Ascending aorta (tissue), 2 donors: ENCODE data around the gene AGAP3. TPM values are rescaled to one million over a fixed set of nuclear protein-coding genes. Genes with fewer than 3 reads are reported as not detected.
A peak's percentile ranks its signal among the peaks of the same experiment; 100 is the strongest.

ENCODE experiments used
- DNase-seq, 2 donors: peaks; one replicate each; pipeline ENCODE4 v3.0.0-alpha.2; 2019; ENCODE audit warnings: low spot score in 2 of 2
- H3K27ac ChIP-seq, 2 donors: fragments of 200-600 bp; sonication (generic); one replicate each; pipeline ENCODE4 v1.5.1; 2016 to 2017; ENCODE audit warnings: mild to moderate bottlenecking in 1 of 2
- H3K27me3 ChIP-seq: fragments of 200-600 bp; sonication (generic); one replicate; pipeline ENCODE4 v1.5.1; 2017
- H3K36me3 ChIP-seq, 2 donors: fragments of 200-600 bp; sonication (generic); one replicate each; pipeline ENCODE4 v1.5.1; 2016
- H3K4me1 ChIP-seq, 2 donors: fragments of 200-600 bp; sonication (generic); one replicate each; pipeline ENCODE4 v1.5.1; 2016 to 2017; ENCODE audit warnings: mild to moderate bottlenecking in 1 of 2
- H3K4me3 ChIP-seq, 2 donors: fragments of 200-600 bp; sonication (generic); one replicate each; pipeline ENCODE4 v1.5.1; 2016 to 2017; ENCODE audit warnings: mild to moderate bottlenecking in 1 of 2
- H3K9me3 ChIP-seq, 2 donors: fragments of 200-600 bp; sonication (generic); one replicate each; pipeline ENCODE4 v1.5.1; 2016
- CTCF ChIP-seq, 3 experiments: fragments of 200-600 bp in 2 of 3; fragments of 450-650 bp in 1 of 3; sonication (generic) in 2 of 3; IDR thresholded peaks; one replicate each; pipeline ENCODE4 v1.5.1; 2016 to 2019; ENCODE audit warnings: antibody characterized with exemption in 3 of 3, mild to moderate bottlenecking in 1 of 3, moderate library complexity in 1 of 3
- intact Hi-C: fragments of 100-400 bp; cut with DNase I; formaldehyde crosslinking; loops from one replicate; pipeline ENCODE4 v1.15.1; 2023
- total RNA-seq: library from RNA; depleted of rRNA; stranded (reverse); fragments of >200 nt; gene quantifications from one replicate; pipeline ENCODE4 v1.1.0, GENCODE V29; 2016

The AGAP3 gene
- total RNA-seq, 1 donor from 2014 or later: 82.6 TPM

DNA sequence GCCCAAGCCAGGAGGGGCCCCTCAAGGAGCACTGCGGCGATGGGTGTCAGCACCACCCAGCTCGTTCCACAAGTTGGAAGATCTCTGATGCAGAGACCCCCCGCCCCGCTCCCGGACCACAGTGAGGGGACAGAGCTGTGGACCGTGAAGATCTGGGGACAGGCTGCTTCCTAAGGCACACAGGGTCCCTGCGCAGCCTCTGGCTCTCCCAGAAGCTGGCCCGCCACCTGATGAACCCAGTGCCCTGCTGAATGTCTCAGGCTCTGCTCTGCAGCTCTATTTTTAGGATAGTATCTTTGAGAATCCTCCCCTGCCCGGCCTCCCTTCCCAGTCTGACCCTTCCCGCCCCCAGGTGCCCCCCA lies 51.5 kb downstream of the AGAP3 start:
- Histone ChIP-seq H3K9me3 (no peaks in the 10 kb centered on the region), H3K27ac (no peak overlapping the region), H3K4me1 (no peaks in the 10 kb centered on the region), H3K27me3 (no peaks in the 10 kb centered on the region), H3K36me3 (peaks cover 50 to 90% of the 10 kb centered on the region in 2 donors), H3K4me3 (no peak overlapping the region)
- TF ChIP-seq CTCF (IDR thresholded peaks at IDR 0.05): no peak
- intact Hi-C loops: no loop called here
- peak in 1 of 2 donors; percentile 60 for DNase-seq

DNA sequence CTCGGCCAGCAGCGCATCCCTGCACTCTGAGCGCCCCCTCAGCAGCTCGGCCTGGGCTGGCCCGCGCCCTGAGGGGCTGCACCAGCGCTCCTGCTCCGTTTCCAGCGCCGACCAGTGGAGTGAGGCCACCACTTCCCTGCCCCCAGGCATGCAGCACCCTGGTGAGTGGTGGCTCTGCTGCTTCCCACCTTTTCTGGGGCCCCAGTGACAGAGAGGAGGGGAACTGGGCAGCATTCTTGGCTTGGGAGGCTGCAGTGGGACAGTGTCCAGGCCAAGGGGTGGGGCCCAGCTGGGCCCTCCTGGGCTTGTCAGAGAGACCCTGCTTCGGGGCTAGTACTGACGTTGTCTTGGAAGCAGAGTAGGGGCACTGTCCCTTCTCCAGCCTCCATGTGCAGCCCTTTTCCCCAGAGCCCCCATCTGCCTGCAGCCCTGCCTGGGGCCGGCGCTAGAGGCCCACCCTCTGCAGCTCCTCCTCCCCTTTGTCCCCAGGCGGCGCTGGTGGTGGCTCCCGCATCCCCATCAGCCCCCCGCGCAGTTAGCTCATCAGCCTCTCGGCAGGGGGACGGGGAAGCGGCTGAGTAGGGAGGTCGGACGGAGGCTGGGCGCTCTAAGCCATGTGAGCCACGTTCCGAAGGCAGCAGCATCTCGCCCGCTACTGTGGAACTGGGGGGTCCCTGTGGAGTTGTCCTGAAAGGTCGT lies 52.0 kb downstream of the AGAP3 start:
- intact Hi-C loops: no loop called here
- Histone ChIP-seq H3K36me3 (peaks cover 54 to 90% of the 10 kb centered on the region in 2 donors), H3K9me3 (no peaks in the 10 kb centered on the region), H3K4me3 (no peak overlapping the region), H3K27ac (no peak overlapping the region), H3K4me1 (no peaks in the 10 kb centered on the region), H3K27me3 (no peaks in the 10 kb centered on the region)
- no peak for TF ChIP-seq CTCF (IDR thresholded peaks at IDR 0.05)
- DNase-seq: peak in 1 of 2 donors; percentile 57

DNA sequence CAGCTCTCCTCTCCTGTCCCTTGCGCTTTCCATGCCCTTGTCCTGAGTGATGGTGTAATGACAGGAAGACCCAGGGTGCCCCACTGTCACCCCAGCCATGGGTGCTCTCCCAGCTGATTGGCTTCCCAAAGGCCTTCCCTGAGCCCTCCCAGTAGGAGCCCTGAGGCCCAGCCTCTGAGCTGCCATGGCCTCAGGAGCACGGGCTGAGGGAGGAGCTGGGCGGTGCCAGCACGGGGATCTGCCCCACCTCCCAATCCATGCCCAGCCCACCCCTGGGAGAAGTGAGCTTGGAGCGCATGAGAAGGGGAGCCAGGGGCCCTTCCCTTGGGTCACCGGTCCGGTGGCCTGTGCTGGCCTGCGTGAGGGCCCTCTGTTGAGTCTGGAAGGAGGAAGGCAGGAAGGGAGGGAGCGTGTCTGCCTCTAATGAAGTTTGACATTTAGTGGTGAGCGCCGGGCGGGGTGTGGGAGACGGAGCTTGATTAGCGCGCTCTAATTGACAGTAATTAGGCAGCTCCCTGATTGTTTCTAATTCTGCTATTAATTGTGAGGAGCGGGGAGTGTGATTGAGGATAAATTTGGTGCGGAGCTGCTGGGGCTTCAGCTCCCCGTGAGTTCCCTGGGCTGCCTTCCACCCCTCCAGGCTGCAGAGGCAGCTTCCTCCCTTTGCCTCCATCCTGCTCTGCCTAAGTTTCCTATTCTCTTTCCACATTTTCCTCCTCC lies 53.0 kb downstream of the AGAP3 start:
- Histone ChIP-seq H3K9me3 (no peaks in the 10 kb centered on the region), H3K4me1 (no peaks in the 10 kb centered on the region), H3K4me3 (no peak overlapping the region), H3K27me3 (no peaks in the 10 kb centered on the region), H3K27ac (no peak overlapping the region), H3K36me3 (peaks cover 62 to 89% of the 10 kb centered on the region in 2 donors)
- TF ChIP-seq CTCF (IDR thresholded peaks at IDR 0.05): no peak
- intact Hi-C loops: no loop called here
- DNase-seq: no peak

DNA sequence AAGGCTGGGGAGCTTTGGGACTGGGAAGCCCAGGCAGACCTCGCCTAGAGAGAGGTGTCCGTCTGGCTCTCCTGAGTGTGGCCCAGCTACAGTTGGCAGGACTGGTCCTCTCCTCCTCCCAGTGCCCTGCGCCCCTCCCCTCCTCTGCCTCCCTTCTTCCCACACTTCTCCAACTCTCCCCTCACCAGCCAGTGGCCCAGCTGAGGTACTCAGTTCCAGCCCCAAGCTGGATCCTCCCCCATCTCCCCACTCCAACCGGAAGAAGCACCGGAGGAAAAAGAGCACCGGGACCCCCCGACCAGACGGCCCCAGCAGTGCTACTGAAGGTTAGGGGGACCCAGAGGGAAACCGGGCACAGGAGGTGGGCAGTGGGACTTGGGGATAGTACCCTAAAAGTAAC lies 53.5 kb downstream of the AGAP3 start:
- DNase-seq: no peak
- intact Hi-C loops: no loop called here
- Histone ChIP-seq H3K27ac (no peak overlapping the region), H3K4me1 (no peaks in the 10 kb centered on the region), H3K4me3 (no peak overlapping the region), H3K36me3 (peaks cover 58 to 84% of the 10 kb centered on the region in 2 donors), H3K9me3 (no peaks in the 10 kb centered on the region), H3K27me3 (no peaks in the 10 kb centered on the region)
- TF ChIP-seq CTCF (IDR thresholded peaks at IDR 0.05): no peak

GRCh38 chr7:151140826-151141225 lies 54.6 kb downstream of the AGAP3 start:
- intact Hi-C loops: no loop called here
- Histone ChIP-seq H3K4me3 (no peak overlapping the region), H3K27ac (no peak overlapping the region), H3K36me3 (peaks cover 48 to 77% of the 10 kb centered on the region in 2 donors), H3K4me1 (no peaks in the 10 kb centered on the region), H3K27me3 (no peaks in the 10 kb centered on the region), H3K9me3 (no peaks in the 10 kb centered on the region)
- DNase-seq: no peak
- no peak for TF ChIP-seq CTCF (IDR thresholded peaks at IDR 0.05)
